Panc1 (cell line): Measurements from ENCODE around the gene DPP7. TPM values are rescaled to one million over a fixed set of nuclear protein-coding genes. Genes with fewer than 3 reads are reported as not detected.
A peak's percentile ranks its signal among the peaks of the same experiment; 100 is the strongest.

Source experiments
- ATAC-seq: fragments of 200-7000 bp; cut with Tn5 transposase; 2 replicates; pipeline ENCODE4 v1.9.1; 2020; ENCODE audit warnings: mild to moderate bottlenecking, moderate library complexity
- BruUV-seq: library from RNA; stranded (reverse); fragments of 400-500 nt; replicated peaks from 2 replicates; lab custom pipeline; 2021; lab: Mats Ljungman, UMichigan
- CTCF ChIA-PET: fragments of 300-600 bp; sonication (Branson Sonifier 250); formaldehyde crosslinking; loops from one replicate; lab custom pipeline; 2022; ENCODE audit warnings: antibody characterized with exemption; lab: Charles Lee
- POLR2A ChIA-PET: fragments of 300-600 bp; sonication (Branson Sonifier 250); formaldehyde crosslinking; loops from one replicate; lab custom pipeline; 2022; ENCODE audit warnings: antibody characterized with exemption; lab: Charles Lee
- DNase-seq: peaks from one replicate; pipeline ENCODE4 v3.0.0-alpha.2; 2010; ENCODE audit warnings: low read depth, low spot score
- H3K27ac ChIP-seq: 2 replicates; pipeline ENCODE4 v1.5.1; 2011; ENCODE audit warnings: mild to moderate bottlenecking, low read length, inconsistent platforms
- H3K27me3 ChIP-seq: fragments of 200-500 bp; sonication (Bioruptor generic); 2 replicates; pipeline ENCODE4 v1.6.0; 2014; ENCODE audit warnings: low read length, inconsistent platforms; ENCODE audit not compliant: control insufficient read depth, insufficient read depth
- H3K36me3 ChIP-seq: fragments of 200-500 bp; sonication (Bioruptor generic); 2 replicates; pipeline ENCODE4 v1.5.1; 2014; ENCODE audit warnings: inconsistent platforms, mild to moderate bottlenecking, low read length, moderate library complexity; ENCODE audit not compliant: control insufficient read depth, insufficient read depth
- H3K4me1 ChIP-seq: 2 replicates; pipeline ENCODE4 v1.5.1; 2011; ENCODE audit warnings: inconsistent platforms, mild to moderate bottlenecking, low read length, moderate library complexity; ENCODE audit not compliant: control insufficient read depth, insufficient read depth
- H3K4me3 ChIP-seq, 2 experiments: 2 replicates each; pipeline ENCODE4 v1.5.1; 2011 to 2012; ENCODE audit warnings: low read depth in 2 of 2, low read length in 2 of 2, mild to moderate bottlenecking in 2 of 2, inconsistent platforms in 1 of 2, moderate library complexity in 1 of 2
- H3K9me3 ChIP-seq: fragments of 200-500 bp; sonication (Bioruptor generic); 2 replicates; pipeline ENCODE4 v1.5.1; 2014; ENCODE audit warnings: low read depth, mild to moderate bottlenecking, inconsistent platforms, low read length, moderate library complexity; ENCODE audit not compliant: control insufficient read depth, insufficient read depth
- CTCF ChIP-seq: fragments of 450-650 bp; IDR thresholded peaks from 2 replicates; pipeline ENCODE4 v1.5.1; 2017; ENCODE audit warnings: mild to moderate bottlenecking
- POLR2AphosphoS5 ChIP-seq: IDR thresholded peaks from 2 replicates; pipeline ENCODE4 v1.6.1; 2012; ENCODE audit warnings: mild to moderate bottlenecking, low read depth, low read length, moderate library complexity
- REST ChIP-seq, 2 experiments: IDR thresholded peaks; 2 replicates each; pipeline ENCODE4 v1.6.1; 2011 to 2012; ENCODE audit warnings: low read depth in 2 of 2, control low read depth in 1 of 2, low read length in 1 of 2, mild to moderate bottlenecking in 1 of 2, moderate library complexity in 1 of 2; ENCODE audit not compliant: insufficient read depth in 1 of 2
- SIN3A ChIP-seq: IDR thresholded peaks from 2 replicates; pipeline ENCODE4 v1.6.1; 2012; ENCODE audit warnings: low read depth, mild to moderate bottlenecking, low read length, moderate library complexity, borderline replicate concordance; ENCODE audit not compliant: insufficient read depth
- TCF7L2 ChIP-seq: IDR thresholded peaks from 2 replicates; pipeline ENCODE4 v1.6.1; 2011; ENCODE audit warnings: mild to moderate bottlenecking, low read depth, low read length, inconsistent platforms
- in situ Hi-C: cut with HindIII; loops from 2 replicates; pipeline ENCODE4 v1.10.0; 2016; ENCODE audit warnings: low sequenced_read_pairs, low pct_unique_long_range_greater_than_20kb
- intact Hi-C: fragments of 100-400 bp; cut with micrococcal nuclease; formaldehyde crosslinking; loops from one replicate; pipeline ENCODE4 v1.10.0; 2022; ENCODE audit not compliant: unreplicated experiment
- total RNA-seq: library from RNA; stranded (reverse); gene quantifications from one replicate; pipeline ENCODE4 v1.2.1, GENCODE V29; 2021; ENCODE audit not compliant: unreplicated experiment

Gene DPP7
- total RNA-seq, 1 experiment from 2014 or later: 236 TPM

GRCh38 chr9:137161558-137162486 is 47.3 kb upstream of the DPP7 start:
- TF ChIP-seq CTCF: no peak
- TF ChIP-seq POLR2AphosphoS5: no peak
- no peak for TF ChIP-seq SIN3A
- TF ChIP-seq REST (IDR thresholded peaks at IDR 0.05; ENCODE audit: insufficient read depth in 1 of 2, low read depth in 2 of 2, low read length in 1 of 2): no peak
- no peak for TF ChIP-seq TCF7L2
- no peak overlapping the region for H3K27ac ChIP-seq
- ChIA-PET POLR2A (no interaction called here), CTCF (interaction anchor here (1.2 kb wide), 1 partner anchor 34 kb away, joined by 5 read pairs; no protein-coding TSS in a partner anchor)
- no peaks in the 10 kb centered on the region for H3K27me3 ChIP-seq
- ATAC-seq (peak; percentile 23), DNase-seq (no peak)
- H3K4me1 ChIP-seq: peaks cover 4% of the 10 kb centered on the region; the same call in 1 of the 2 replicates
- no peaks in the 10 kb centered on the region for H3K36me3 ChIP-seq
- H3K9me3 ChIP-seq: no peaks in the 10 kb centered on the region
- peak overlapping the region; percentile 32 to 52 for H3K4me3 ChIP-seq
- in situ Hi-C loops (no loop called here), intact Hi-C loops (no loop called here)
- BruUV-seq: no TSS peak

GRCh38 chr9:137160716-137161557 is 46.4 kb upstream of the DPP7 start:
- Histone ChIP-seq H3K4me3 (no peak overlapping the region), H3K27me3 (no peaks in the 10 kb centered on the region), H3K9me3 (no peaks in the 10 kb centered on the region), H3K27ac (no peak overlapping the region), H3K4me1 (peaks cover 4% of the 10 kb centered on the region; the same call in 1 of the 2 replicates), H3K36me3 (no peaks in the 10 kb centered on the region)
- in situ Hi-C loops: no loop called here
- POLR2A ChIA-PET: no interaction called here
- intact Hi-C loops: no loop called here
- DNase-seq (no peak), ATAC-seq (peak; percentile 1; the same call in 1 of the 2 replicates)
- BruUV-seq: no TSS peak
- TF ChIP-seq REST (IDR thresholded peaks at IDR 0.05; ENCODE audit: insufficient read depth in 1 of 2, low read depth in 2 of 2, low read length in 1 of 2) (no peak), POLR2AphosphoS5 (no peak), TCF7L2 (no peak), CTCF (no peak), SIN3A (no peak)
- CTCF ChIA-PET: no interaction called here
